HG02970 (cell line): ENCODE measurements around the gene ADI1.
"Not testable (repeated sequence)": the region's sequence is repeated elsewhere in the genome, so short reads cannot be mapped to it uniquely, and the experiment has no call there.

ENCODE experiments used
- ATAC-seq: cut with Tn5 transposase; IDR thresholded peaks from one replicate; pipeline ENCODE4 v1.9.1; 2021; ENCODE audit warnings: mild to moderate bottlenecking, moderate library complexity, moderate number of reproducible peaks; ENCODE audit not compliant: unreplicated experiment, low FRiP score

Gene ADI1

GRCh38 chr2:3496708-3497080, 22.6 kb downstream of the ADI1 start:
- not testable (repeated sequence) for ATAC-seq

DNA sequence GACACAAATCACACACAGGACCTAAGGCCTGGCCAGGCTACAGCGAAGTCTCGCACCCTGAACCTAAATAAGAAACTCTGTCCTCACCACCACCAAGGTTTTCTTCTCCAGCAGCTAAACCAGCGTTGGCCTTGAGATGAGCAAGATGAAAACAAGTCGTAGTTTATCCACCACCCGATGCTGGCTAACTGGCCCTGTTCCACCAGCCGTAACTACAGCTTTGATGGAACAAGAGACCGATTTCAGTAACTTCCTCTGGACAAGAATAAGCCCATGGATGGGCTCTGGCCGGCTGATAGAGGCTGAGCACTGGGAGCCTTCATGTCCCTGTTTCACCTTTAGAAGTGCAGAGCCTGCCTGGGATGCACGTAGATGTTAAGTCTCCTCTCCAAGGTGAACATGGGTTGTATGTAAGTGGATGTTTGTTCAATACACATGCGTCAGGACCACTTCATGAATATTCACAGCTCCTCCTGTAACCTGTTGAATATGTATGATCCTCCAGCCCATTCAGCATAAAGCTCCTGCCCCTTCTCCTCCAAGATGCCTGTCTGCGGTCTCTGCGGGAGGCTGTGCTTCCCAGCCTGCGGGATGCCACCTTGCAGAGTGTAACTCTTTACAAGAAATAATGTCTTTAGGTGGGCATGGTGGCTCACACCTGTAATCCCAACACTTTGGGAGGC, 24.2 kb downstream of the ADI1 start:
- ATAC-seq = no peak

- ATAC-seq = no peak
Measured at GRCh38 chr2:3493615-3494007, 25.7 kb downstream of the ADI1 start.

DNA sequence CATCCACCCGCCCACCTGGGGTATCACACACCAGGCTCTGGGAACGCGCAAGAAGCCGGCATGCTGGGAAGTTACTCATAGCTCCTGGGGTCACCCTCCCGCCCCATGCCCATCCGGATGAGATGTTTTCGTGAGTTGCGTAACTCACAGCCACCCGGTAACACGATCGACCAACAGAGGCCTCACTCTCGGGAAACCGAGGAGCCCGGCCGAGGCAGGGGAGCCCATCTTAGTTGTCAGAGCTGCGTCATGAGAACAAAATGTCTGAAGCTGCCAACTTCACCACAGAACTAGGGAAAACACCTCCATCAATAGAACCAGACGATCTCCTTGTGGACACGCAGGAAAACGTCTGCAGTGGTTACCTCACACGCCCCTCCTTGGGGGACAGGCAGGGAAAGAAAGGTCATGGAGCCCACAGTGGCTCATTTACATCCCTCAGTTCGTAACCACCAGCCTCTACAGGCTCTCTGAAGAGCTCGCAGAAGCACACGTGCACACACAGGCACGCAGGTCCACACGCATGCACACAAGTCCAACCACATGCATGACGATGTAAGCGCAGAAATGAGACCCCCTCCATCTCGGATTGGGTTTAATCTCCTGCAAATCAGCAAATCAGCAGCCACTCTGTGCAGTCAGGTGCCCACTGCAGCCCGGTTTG, 26.2 kb downstream of the ADI1 start:
- ATAC-seq = no peak

DNA sequence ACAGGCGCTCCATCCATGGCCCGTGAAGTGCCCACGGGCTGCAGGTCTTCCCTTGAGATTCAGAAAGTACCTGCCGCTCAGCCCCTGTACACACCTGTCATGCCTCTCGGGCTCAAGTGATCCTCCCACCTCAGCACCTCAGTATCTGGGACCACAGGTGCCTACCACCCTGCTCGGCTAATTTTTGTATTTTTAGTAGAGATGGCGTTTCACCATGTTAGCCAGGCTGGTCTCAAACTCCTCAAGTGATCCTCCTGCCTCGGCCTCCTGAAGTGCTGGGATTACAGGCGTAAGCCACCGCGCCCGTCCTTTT, 26.9 kb downstream of the ADI1 start:
- ATAC-seq = not testable (repeated sequence)

GRCh38 chr2:3491716-3492474, 27.4 kb downstream of the ADI1 start:
- no peak for ATAC-seq

- no peak for ATAC-seq
Measured at GRCh38 chr2:3491306-3491705, 28.0 kb downstream of the ADI1 start.

DNA sequence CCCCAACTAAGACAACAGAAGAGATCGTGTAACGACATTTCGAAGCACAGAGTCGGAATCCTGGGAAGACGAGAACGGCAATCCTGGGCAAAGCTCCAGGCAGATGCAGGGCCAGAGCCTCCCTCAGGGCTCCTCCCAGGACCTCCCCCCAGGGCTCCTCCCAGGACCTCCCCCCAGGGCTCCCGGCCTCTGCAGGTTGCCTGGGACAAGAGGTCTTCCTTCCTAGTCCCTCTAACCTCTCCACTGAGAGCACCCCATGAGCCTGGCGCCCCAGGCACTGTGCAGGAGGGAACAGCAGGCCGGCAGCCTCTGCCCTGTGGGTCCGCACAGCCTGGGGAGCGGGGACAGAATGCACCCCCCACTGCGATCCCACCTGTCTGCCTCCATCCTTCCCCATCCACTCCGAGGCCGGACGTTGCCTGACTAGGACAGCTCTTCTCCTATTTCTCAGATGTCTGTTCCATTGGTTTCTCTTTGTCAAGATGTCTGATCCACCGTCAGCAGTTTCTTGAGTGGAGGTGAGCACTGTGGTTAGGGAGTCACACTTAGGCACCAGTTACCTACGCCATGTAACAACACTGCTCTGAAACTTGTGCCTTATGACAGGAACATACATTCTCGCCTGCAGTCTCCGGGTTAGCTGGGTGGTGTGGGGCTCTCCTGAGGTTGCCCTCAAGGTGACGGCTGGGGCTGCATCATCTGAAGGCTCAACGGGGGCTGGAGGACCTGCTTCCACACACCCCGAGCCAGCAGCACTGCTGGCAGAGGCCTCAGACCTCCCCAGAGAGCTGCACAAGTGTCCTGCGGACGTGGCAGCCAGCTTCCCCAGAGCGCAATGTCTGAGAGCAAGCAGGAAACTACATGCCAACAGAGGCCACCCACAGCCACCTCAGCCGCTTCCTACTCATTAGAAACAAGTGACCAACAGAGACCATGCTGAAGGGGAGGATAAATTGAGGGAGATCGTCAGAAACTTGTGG, 28.9 kb downstream of the ADI1 start:
- ATAC-seq = no peak

- ATAC-seq = no peak
Measured at GRCh38 chr2:3489764-3490115, 29.6 kb downstream of the ADI1 start.

- no peak for ATAC-seq
Measured at GRCh38 chr2:3488855-3489763, 30.2 kb downstream of the ADI1 start.

GRCh38 chr2:3488061-3488531, 31.2 kb downstream of the ADI1 start:
- no peak for ATAC-seq

GRCh38 chr2:3487432-3487831, 31.9 kb downstream of the ADI1 start:
- no peak for ATAC-seq

DNA sequence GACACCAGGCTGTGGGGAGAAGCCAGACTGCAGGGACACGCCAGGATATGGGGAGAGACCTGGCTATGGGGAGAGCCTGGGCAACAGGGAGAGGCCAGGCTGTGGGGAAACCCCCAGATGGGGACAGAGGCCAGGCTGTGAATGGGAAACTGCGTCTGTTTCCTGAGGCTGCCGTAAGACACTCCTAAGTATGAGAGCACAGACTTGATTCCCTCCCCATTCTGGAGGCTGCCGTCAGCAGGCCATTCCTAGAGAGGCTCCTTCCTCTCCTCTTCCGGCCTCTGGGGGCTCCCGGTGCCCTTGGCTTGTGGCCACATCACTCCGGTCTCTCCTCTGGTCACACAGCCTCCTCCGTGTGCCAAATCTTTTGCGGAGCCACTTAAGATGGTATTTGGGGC, 32.3 kb downstream of the ADI1 start:
- no peak for ATAC-seq

DNA sequence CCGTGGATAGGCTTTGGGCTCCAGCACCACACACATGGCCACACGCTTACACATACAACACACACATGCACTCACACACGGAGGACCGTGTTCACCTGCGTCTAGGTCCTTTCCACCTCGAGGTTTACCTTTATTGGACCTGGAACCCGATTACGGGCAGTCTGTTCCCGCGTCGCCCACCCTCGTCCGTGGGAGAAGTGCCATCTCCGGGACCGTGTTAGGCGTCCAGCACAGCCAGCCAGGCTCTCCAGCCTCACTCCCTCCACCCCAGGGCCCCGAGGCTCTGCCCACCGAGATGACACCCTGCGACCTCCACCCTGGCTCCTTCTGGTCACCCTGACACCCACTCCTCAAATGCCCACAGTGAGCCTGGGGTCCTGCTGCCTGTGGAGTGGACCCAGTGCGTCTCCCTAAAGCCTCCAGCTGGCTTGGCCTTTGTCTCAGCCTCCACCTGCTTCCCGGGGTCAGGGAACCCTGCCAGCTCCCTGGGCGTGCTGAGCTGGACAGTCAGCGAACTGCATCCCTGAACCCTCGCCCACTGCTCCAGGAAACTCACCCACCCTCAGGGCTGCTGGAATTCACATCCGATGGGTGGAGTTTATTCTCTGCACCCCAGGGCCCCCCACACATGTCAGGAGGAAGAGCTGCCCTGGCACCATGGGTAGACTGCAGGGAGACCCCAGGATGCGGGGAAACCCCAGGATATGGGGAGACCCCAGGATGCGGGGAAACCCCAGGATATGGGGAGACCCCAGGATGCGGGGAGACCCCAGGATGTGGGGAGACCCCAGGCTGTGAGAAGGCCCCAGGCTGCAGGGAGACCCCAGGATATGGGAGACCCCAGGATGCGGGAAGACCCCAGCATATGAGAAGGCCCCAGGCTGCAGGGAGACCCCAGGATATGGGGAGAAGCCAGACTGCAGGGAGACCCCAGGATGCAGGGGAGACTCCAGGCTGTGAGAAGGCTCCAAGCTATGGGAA, 33.0 kb downstream of the ADI1 start:
- ATAC-seq = no peak

GRCh38 chr2:3485166-3485565, 34.2 kb downstream of the ADI1 start:
- ATAC-seq = no peak

DNA sequence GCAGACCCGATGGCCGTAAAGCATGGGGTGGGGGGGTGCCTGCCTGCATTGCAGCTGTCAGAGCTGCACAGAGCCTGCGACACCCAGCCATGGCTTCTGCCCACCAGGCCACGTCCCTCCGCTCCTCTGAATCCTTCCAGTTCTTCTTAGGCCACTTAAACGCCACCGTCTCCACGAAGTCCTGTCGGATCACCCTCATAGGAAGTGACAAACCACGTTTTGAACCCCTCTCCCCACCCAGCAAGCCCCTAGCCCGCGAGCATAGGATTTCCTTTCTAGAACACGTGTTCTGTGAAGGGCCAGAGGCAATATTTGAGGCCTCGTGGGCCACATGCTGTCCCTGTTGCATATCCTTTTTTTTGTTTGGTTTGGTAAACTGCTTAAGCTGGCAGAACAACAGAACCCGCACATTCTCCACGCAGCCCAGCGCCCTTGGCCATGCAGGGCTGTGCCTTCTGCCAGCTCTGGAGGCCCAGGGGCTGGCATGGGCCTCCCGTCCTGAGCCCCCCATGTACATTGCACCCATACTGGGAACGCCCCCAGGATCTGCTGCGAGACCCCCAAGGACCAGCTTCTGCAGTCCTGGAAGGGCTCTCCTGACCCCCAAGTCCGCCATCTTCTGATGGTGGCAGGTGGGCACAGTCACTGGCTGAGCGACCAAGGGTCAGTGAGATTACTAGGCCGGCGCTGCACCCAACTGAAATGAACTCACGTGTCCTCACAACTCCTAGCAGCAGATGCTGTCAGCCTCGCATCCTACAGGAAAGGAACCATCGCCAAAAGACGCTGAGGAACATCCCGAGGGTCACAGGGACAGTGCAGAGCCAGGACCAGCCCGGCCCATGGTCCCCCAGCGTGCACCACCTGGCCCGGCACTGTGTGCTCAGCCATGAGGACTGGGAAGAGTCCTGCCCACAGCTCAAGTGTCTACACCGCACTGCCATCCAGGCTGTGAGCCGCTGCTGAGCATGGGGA, 35.1 kb downstream of the ADI1 start:
- ATAC-seq = no peak

DNA sequence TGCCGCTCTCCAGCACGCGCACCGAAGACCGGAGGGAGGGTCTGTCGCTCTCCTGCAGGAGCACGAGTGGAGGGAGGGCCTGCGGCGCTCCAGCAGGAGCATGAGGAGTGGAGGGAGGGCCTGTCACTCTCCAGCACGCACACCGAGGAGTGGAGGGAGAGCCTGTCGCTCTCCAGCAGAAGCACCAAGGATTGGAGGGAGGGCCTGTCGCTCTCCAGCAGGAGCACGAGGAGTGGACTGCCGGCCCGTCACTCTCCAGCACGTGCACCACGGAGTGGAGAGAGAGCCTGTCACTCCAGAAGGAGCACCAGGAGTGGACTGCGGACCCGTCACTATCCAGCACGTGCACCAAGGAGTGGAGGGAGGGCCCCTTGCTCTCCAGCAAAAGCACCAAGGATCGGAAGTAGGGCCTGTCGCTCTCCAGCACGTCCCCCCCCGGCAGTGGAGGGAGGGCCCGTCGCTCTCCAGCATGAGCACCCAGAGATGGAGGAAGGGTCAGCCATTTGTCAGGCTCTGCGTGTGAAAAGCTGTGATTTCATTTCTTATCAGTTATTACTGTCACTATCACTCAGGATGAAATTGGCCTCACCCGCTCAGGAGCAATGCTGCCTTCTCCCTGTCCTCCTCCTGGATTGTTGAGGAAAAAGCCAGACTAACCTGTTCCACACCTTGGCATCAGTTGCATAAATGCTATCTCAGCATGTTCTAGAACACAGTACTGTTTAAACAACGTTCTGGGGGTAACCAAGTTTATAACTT, 35.9 kb downstream of the ADI1 start:
- no peak for ATAC-seq
